ENCODE data around the gene ZMIZ2. TPM values are rescaled to one million over a fixed set of nuclear protein-coding genes. Genes with fewer than 3 reads are reported as not detected.

Gene ZMIZ2
- polyA plus RNA-seq, 1 donor (not counting 4 experiments of a cell fraction or from before 2014, with no cell fraction given): 3.2 TPM

DNA sequence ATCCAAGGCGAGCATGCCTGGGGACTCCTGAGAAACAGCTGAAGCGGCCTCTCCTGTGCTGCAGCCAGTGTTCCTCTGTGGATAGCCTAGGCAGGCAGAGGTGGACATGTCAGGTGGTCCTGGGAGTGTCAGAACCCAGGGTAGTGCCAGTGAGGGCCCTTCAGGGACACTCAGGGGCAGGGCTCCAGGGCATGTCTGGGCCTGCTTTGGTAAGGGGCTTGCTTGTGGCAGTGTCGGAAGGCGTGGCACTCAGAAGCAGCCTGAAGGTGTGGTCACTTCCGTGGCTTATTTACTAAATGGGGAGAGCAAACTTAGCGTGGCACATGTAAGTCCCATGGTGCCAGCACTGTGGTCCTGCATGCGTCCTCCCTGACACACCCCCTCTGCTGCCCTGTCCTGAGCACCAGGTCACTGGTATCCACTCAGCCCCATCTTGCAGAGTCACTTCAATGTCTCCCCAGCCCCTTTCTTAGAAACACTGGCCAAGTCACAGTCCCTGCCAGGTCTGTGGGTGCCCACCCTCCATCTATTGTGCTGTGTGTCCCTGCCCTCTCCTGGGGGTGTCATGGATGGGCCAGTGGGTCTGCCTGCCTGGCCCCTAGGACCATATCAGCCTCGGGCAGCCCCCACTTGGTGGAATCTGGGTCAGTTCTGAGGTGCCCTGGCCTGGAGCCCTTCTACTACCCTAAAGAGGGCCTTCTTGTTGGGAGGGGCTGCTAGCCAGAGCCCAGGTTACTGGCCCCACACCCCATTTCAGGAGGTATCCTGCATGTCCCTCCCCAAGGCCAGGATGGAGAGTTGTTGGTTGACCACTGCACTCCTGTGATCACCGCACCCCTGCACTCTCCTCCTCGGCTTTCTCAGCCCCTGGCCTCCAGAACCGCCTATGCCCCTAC is 6.4 kb downstream of the ZMIZ2 start:
- Histone ChIP-seq H3K79me2 (ENCODE audit: control insufficient read depth, insufficient read depth, low read length) (peaks cover 36% of the 10 kb centered on the region), H3K9me3 (ENCODE audit: control insufficient read depth, low read depth, low read length) (no peaks in the 10 kb centered on the region), H3K9ac (ENCODE audit: control insufficient read depth, extremely low read depth, insufficient read depth, low read length) (no peak overlapping the region), H3K27ac (ENCODE audit: control insufficient read depth, insufficient read depth, low read length) (no peak overlapping the region), H3K9me1 (ENCODE audit: control insufficient read depth, extremely low read depth, insufficient read depth, low read length) (peaks cover 6% of the 10 kb centered on the region), H3K4me3 (ENCODE audit: control insufficient read depth in 2 of 3, extremely low read depth in 1 of 3, insufficient read depth in 2 of 3, low read depth in 1 of 3, low read length in 3 of 3) (no peak overlapping the region), H2AFZ (ENCODE audit: control insufficient read depth, low read length) (no peak overlapping the region), H4K20me1 (ENCODE audit: control insufficient read depth, extremely low read depth, insufficient read depth, low read length) (peaks cover 3% of the 10 kb centered on the region), H3K4me1 (ENCODE audit: control insufficient read depth, extremely low read depth, insufficient read depth, low read length) (peaks cover 23% of the 10 kb centered on the region), H3K27me3 (ENCODE audit: control insufficient read depth, extremely low read depth, insufficient read depth, low read length) (no peaks in the 10 kb centered on the region), H3K4me2 (ENCODE audit: control insufficient read depth, extremely low read depth, insufficient read depth, low read depth, low read length) (peak overlapping the region; percentile 12), H3K36me3 (ENCODE audit: control insufficient read depth in 2 of 2, extremely low read depth in 1 of 2, insufficient read depth in 2 of 2, low read length in 2 of 2) (peaks cover 8 to 22% of the 10 kb centered on the region in 2 experiments)
- dilution Hi-C loops (cut with MboI; ENCODE audit: extremely low pct_ligation_motif_present, low sequenced_read_pairs): no loop called here
- DNase-seq (ENCODE audit: low read depth, low spot score): no peak
- TF ChIP-seq, protein P1, sequence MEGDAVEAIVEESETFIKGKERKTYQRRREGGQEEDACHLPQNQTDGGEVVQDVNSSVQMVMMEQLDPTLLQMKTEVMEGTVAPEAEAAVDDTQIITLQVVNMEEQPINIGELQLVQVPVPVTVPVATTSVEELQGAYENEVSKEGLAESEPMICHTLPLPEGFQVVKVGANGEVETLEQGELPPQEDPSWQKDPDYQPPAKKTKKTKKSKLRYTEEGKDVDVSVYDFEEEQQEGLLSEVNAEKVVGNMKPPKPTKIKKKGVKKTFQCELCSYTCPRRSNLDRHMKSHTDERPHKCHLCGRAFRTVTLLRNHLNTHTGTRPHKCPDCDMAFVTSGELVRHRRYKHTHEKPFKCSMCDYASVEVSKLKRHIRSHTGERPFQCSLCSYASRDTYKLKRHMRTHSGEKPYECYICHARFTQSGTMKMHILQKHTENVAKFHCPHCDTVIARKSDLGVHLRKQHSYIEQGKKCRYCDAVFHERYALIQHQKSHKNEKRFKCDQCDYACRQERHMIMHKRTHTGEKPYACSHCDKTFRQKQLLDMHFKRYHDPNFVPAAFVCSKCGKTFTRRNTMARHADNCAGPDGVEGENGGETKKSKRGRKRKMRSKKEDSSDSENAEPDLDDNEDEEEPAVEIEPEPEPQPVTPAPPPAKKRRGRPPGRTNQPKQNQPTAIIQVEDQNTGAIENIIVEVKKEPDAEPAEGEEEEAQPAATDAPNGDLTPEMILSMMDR (optimal IDR thresholded peaks at IDR 0.05 in 1 of 3, IDR thresholded peaks at IDR 0.05 in 1 of 3, conservative IDR thresholded peaks at IDR 0.05 in 1 of 3; ENCODE audit: extremely low read depth in 1 of 3, insufficient read depth in 2 of 3, low read length in 3 of 3): no peak
- no peak for TF ChIP-seq EZH2 (IDR thresholded peaks at IDR 0.05; ENCODE audit: low read length)
- no peak for FAIRE-seq

DNA sequence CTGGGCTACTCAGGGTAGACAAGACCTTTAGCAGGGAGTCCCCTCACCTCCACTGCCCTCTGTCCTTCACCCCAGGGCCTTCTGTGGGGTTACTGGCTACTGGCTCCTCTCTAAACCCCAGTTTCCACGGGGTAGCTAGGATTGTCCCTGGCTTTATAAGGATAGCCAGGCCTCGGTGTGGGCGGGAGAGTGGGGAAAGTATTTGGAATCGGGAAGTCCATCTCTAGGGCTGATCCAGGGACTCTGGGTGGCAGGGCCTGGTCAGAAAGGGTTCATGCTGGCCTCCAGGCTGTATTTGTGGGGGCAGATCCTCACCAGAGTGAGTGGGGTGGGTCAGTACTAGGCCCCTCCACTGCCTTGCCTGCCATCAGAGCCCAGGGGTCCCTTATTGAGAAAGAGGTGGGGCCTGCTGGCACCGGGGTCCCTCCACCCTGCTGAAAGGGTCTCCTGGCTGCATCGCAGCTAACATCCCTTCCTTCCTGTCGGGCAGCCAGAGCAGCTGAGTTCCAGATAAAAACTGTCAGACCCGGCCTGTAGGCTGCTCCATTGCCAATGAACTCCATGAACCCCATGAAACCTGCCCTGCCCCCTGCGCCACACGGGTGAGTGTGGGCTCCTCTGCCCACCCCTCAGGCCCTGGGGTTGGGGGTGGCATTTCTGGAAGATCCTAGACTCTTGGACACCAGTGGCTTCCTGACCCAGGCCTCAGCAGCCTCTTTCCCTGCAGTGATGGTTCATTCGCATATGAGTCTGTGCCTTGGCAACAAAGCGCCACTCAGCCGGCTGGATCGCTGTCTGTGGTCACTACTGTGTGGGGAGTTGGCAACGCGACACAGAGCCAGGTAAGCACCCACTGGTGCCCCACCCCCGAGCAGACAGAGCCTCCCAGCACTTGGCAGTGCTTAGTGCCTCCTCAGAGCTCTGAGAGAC is 7.3 kb downstream of the ZMIZ2 start:
- H3K4me1 ChIP-seq (ENCODE audit: control insufficient read depth, extremely low read depth, insufficient read depth, low read length): peaks cover 15% of the 10 kb centered on the region
- no peak overlapping the region for H3K27ac ChIP-seq (ENCODE audit: control insufficient read depth, insufficient read depth, low read length)
- H3K9ac ChIP-seq (ENCODE audit: control insufficient read depth, extremely low read depth, insufficient read depth, low read length): no peak overlapping the region
- H3K4me2 ChIP-seq (ENCODE audit: control insufficient read depth, extremely low read depth, insufficient read depth, low read depth, low read length): no peak overlapping the region
- no peak overlapping the region for H2AFZ ChIP-seq (ENCODE audit: control insufficient read depth, low read length)
- dilution Hi-C loops (cut with MboI; ENCODE audit: extremely low pct_ligation_motif_present, low sequenced_read_pairs): no loop called here
- FAIRE-seq (no peak), DNase-seq (ENCODE audit: low read depth, low spot score) (no peak)
- no peaks in the 10 kb centered on the region for H3K9me3 ChIP-seq (ENCODE audit: control insufficient read depth, low read depth, low read length)
- no peaks in the 10 kb centered on the region for H3K27me3 ChIP-seq (ENCODE audit: control insufficient read depth, extremely low read depth, insufficient read depth, low read length)
- H4K20me1 ChIP-seq (ENCODE audit: control insufficient read depth, extremely low read depth, insufficient read depth, low read length): peaks cover 3% of the 10 kb centered on the region
- TF ChIP-seq EZH2 (IDR thresholded peaks at IDR 0.05; ENCODE audit: low read length): no peak
- TF ChIP-seq, protein P1 (optimal IDR thresholded peaks at IDR 0.05 in 1 of 3, IDR thresholded peaks at IDR 0.05 in 1 of 3, conservative IDR thresholded peaks at IDR 0.05 in 1 of 3; ENCODE audit: extremely low read depth in 1 of 3, insufficient read depth in 2 of 3, low read length in 3 of 3): no peak
- H3K36me3 ChIP-seq (ENCODE audit: control insufficient read depth in 2 of 2, extremely low read depth in 1 of 2, insufficient read depth in 2 of 2, low read length in 2 of 2): peaks cover 11 to 14% of the 10 kb centered on the region in 2 experiments
- peaks cover 28% of the 10 kb centered on the region for H3K79me2 ChIP-seq (ENCODE audit: control insufficient read depth, insufficient read depth, low read length)
- H3K4me3 ChIP-seq (ENCODE audit: control insufficient read depth in 2 of 3, extremely low read depth in 1 of 3, insufficient read depth in 2 of 3, low read depth in 1 of 3, low read length in 3 of 3): no peak overlapping the region
- peaks cover 6% of the 10 kb centered on the region for H3K9me1 ChIP-seq (ENCODE audit: control insufficient read depth, extremely low read depth, insufficient read depth, low read length)

Data from keratinocyte (primary cell).